Tibial nerve (tissue), 4 donors: ENCODE data around the gene BPIFB1.

ENCODE experiments used
- CTCF ChIP-seq, 5 experiments: fragments of 200-600 bp in 3 of 5; fragments of 450-650 bp in 2 of 5; sonication (generic) in 3 of 5; IDR thresholded peaks; one replicate each; pipeline ENCODE4 v1.5.1; 2016 to 2019; ENCODE audit warnings: antibody characterized with exemption in 5 of 5, mild to moderate bottlenecking in 3 of 5, moderate library complexity in 2 of 5
- EP300 ChIP-seq, 2 donors: sonication (generic); formaldehyde crosslinking; IDR thresholded peaks; one replicate each; pipeline ENCODE4 v1.6.1; 2017; ENCODE audit warnings: antibody characterized with exemption in 2 of 2, mild to moderate bottlenecking in 1 of 2
- POLR2A ChIP-seq, 2 donors: fragments of 450-650 bp; IDR thresholded peaks; one replicate each; pipeline ENCODE4 v1.6.1; 2017; ENCODE audit warnings: antibody characterized with exemption in 2 of 2, mild to moderate bottlenecking in 2 of 2, moderate library complexity in 2 of 2

- TF ChIP-seq CTCF (IDR thresholded peaks at IDR 0.05): no peak
- no peak for TF ChIP-seq POLR2A (IDR thresholded peaks at IDR 0.05)
- no peak for TF ChIP-seq EP300 (IDR thresholded peaks at IDR 0.05)
These were observed 56.6 kb downstream of the BPIFB1 start for GRCh38 chr20:33339515-33340058.
